Loucy (cell line): Measurements from ENCODE around the gene RNF166.

Source experiments
- H2AFZ ChIP-seq: fragments of 200-600 bp; sonication (generic); 2 replicates; pipeline ENCODE4 v1.6.0; 2016; ENCODE audit warnings: antibody characterized with exemption, mild to moderate bottlenecking, low read length, moderate library complexity
- H3F3A ChIP-seq: fragments of 200-600 bp; 2 replicates; pipeline ENCODE4 v1.6.0; 2016; ENCODE audit warnings: antibody characterized with exemption, low read depth, mild to moderate bottlenecking
- H3K27me3 ChIP-seq: fragments of 200-600 bp; sonication (generic); 2 replicates; pipeline ENCODE4 v1.6.1; 2014; ENCODE audit warnings: low read length, mild to moderate bottlenecking; ENCODE audit not compliant: insufficient read depth, poor library complexity, severe bottlenecking
- H3K36me3 ChIP-seq: fragments of 200-600 bp; sonication (generic); 2 replicates; pipeline ENCODE4 v1.6.1; 2016; ENCODE audit warnings: low read length; ENCODE audit not compliant: insufficient read depth
- H3K4me1 ChIP-seq: fragments of 200-600 bp; sonication (generic); 2 replicates; pipeline ENCODE4 v1.5.1; 2014; ENCODE audit warnings: low read length, mild to moderate bottlenecking; ENCODE audit not compliant: insufficient read depth, poor library complexity, severe bottlenecking
- H3K4me2 ChIP-seq: fragments of 200-600 bp; sonication (generic); 2 replicates; pipeline ENCODE4 v1.6.0; 2014; ENCODE audit warnings: antibody characterized with exemption, low read length, low read depth, mild to moderate bottlenecking; ENCODE audit not compliant: poor library complexity, severe bottlenecking
- H3K4me3 ChIP-seq: fragments of 200-600 bp; sonication (generic); 2 replicates; pipeline ENCODE4 v1.5.1; 2014; ENCODE audit warnings: low read length, mild to moderate bottlenecking, mixed read lengths; ENCODE audit not compliant: poor library complexity, severe bottlenecking
- H3K79me2 ChIP-seq: fragments of 200-600 bp; sonication (generic); 2 replicates; pipeline ENCODE4 v1.6.1; 2014; ENCODE audit warnings: low read length; ENCODE audit not compliant: insufficient read depth
- H3K9ac ChIP-seq: fragments of 200-600 bp; sonication (generic); 2 replicates; pipeline ENCODE4 v1.6.0; 2014; ENCODE audit warnings: mild to moderate bottlenecking, low read depth, low read length, moderate library complexity; ENCODE audit not compliant: poor library complexity, severe bottlenecking
- H3K9me2 ChIP-seq: fragments of 200-600 bp; sonication (generic); replicated peaks from 2 replicates; pipeline ENCODE4 v1.6.1; 2016; ENCODE audit warnings: low read depth, low read length, mixed read lengths
- H3K9me3 ChIP-seq: fragments of 200-600 bp; sonication (generic); 2 replicates; pipeline ENCODE4 v1.6.1; 2014; ENCODE audit warnings: mild to moderate bottlenecking, antibody characterized with exemption, low read length, low read depth; ENCODE audit not compliant: insufficient read depth
- H4K20me1 ChIP-seq: fragments of 200-600 bp; sonication (generic); 2 replicates; pipeline ENCODE4 v1.6.0; 2014; ENCODE audit warnings: antibody characterized with exemption, low read length, mild to moderate bottlenecking; ENCODE audit not compliant: insufficient read depth, poor library complexity, severe bottlenecking
- CTCF ChIP-seq: fragments of 200-600 bp; sonication (generic); conservative IDR thresholded peaks from 2 replicates; pipeline ENCODE4 v1.5.1; 2014; ENCODE audit warnings: mild to moderate bottlenecking, antibody characterized with exemption, low read length
- EZH2phosphoT487 ChIP-seq: fragments of 200-600 bp; IDR thresholded peaks from 2 replicates; pipeline ENCODE4 v1.6.1; 2018; ENCODE audit warnings: antibody characterized with exemption, mild to moderate bottlenecking, moderate library complexity, borderline replicate concordance

RNF166 gene

DNA sequence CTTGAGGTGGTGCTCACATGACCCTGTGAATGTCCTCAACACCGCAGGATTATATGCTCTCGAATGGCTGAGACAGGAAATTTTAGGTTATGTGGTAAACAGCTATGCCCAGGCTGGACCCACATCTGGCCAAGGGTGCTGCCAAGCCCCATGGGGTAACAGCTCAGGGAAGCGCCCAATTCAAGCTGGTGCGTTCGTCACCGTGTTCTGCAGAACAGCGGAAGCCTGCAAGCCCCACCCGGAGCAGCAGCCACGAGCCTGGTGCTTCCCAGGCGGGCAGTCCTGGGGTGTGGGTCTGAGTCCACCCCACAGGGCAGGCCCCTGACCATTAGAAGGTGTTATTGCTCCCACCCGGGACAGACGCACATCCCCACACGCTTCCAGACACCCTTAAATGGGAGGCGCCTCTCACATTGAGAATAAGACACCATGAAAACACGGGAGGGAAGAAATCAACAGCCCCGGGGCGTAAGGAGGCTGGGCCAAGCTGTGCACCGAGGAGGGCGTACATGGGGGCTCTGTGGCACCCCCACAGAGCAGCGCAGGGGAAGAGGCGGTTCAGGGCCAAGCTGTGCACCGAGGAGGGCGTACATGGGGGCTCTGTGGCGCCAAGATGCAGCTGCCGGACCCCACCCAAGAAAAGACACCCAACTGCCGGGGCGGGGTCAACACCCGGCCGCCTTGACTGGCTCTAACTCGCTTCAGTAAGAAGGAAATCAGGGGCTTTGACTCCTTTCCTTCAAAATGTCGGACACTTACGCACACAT lies 52.4 kb downstream of the RNF166 start:
- H3K4me1 ChIP-seq: peaks cover 5% of the 10 kb centered on the region
- H3K4me2 ChIP-seq: no peak overlapping the region
- peaks cover 18% of the 10 kb centered on the region for H3K79me2 ChIP-seq
- no peak overlapping the region for H3K4me3 ChIP-seq
- peaks cover 12% of the 10 kb centered on the region for H4K20me1 ChIP-seq
- no peak for TF ChIP-seq CTCF
- TF ChIP-seq EZH2phosphoT487: no peak
- no peaks in the 10 kb centered on the region; the same call in 1 of the 2 replicates for H3K36me3 ChIP-seq
- H3K9me3 ChIP-seq: no peaks in the 10 kb centered on the region
- H3K9ac ChIP-seq: no peak overlapping the region
- H3K27me3 ChIP-seq: no peaks in the 10 kb centered on the region
- no peak overlapping the region for H2AFZ ChIP-seq
- no peaks in the 10 kb centered on the region for H3F3A ChIP-seq
- no peaks in the 10 kb centered on the region for H3K9me2 ChIP-seq

- H3K4me2 ChIP-seq: no peak overlapping the region
- peaks cover 5% of the 10 kb centered on the region for H3K4me1 ChIP-seq
- H3K4me3 ChIP-seq: no peak overlapping the region
- H2AFZ ChIP-seq: no peak overlapping the region
- H3K79me2 ChIP-seq: peaks cover 20% of the 10 kb centered on the region
- peaks cover 12% of the 10 kb centered on the region for H4K20me1 ChIP-seq
- no peaks in the 10 kb centered on the region for H3F3A ChIP-seq
- no peak for TF ChIP-seq CTCF
- TF ChIP-seq EZH2phosphoT487: no peak
- no peaks in the 10 kb centered on the region for H3K9me2 ChIP-seq
- H3K9me3 ChIP-seq: no peaks in the 10 kb centered on the region
- H3K9ac ChIP-seq: no peak overlapping the region
- H3K27me3 ChIP-seq: no peaks in the 10 kb centered on the region
- H3K36me3 ChIP-seq: no peaks in the 10 kb centered on the region; the same call in 1 of the 2 replicates
These were observed 53.1 kb downstream of the RNF166 start for GRCh38 chr16:88653101-88653500.

DNA sequence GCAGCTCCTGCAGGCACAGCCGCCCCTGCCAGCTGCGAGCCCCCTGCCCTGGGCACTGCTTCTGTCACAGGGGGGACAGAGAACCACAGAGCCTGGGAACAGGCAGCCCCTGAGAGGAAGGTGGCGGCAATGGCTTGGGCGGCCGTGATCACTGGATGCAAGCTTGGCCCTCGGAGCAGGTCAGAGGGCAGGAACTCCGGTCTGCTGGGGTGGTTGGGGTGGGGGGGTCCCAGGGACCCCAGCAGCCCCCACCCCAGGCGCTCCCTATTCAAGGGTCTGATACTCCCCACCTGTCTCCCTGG lies 53.5 kb downstream of the RNF166 start:
- Histone ChIP-seq H3K79me2 (peaks cover 23% of the 10 kb centered on the region), H3F3A (no peaks in the 10 kb centered on the region), H3K9me3 (no peaks in the 10 kb centered on the region), H3K4me2 (no peak overlapping the region), H3K27me3 (no peaks in the 10 kb centered on the region), H4K20me1 (peaks cover 12% of the 10 kb centered on the region), H2AFZ (no peak overlapping the region), H3K4me3 (no peak overlapping the region), H3K36me3 (no peaks in the 10 kb centered on the region; the same call in 1 of the 2 replicates), H3K9me2 (no peaks in the 10 kb centered on the region), H3K4me1 (peaks cover 5% of the 10 kb centered on the region), H3K9ac (no peak overlapping the region)
- TF ChIP-seq CTCF: no peak
- no peak for TF ChIP-seq EZH2phosphoT487
